Measurements from ENCODE around the gene DENND4A. TPM values are rescaled to one million over a fixed set of nuclear protein-coding genes. Genes with fewer than 3 reads are reported as not detected.
"Not testable (repeated sequence)": the region's sequence is repeated elsewhere in the genome, so short reads cannot be mapped to it uniquely, and the experiment has no call there.

The DENND4A gene
- total RNA-seq, 1 experiment from 2014 or later: 13.2 TPM

- CTCF ChIA-PET: no interaction called here
- H3K4me3 ChIP-seq (ENCODE audit: low read depth, low read length, poor library complexity, severe bottlenecking): no peak overlapping the region
- BruUV-seq (replicated peaks): no TSS peak
- POLR2A ChIA-PET (ENCODE audit: low non-redundant PET): no interaction called here
- no peaks in the 10 kb centered on the region for H3K27me3 ChIP-seq (replicated peaks; ENCODE audit: insufficient read depth, low read depth, low read length, poor library complexity)
- DNase-seq (ENCODE audit: low spot score): no peak
- no peaks in the 10 kb centered on the region for H3K36me3 ChIP-seq (ENCODE audit: insufficient read depth, low read length, poor library complexity, severe bottlenecking)
- intact Hi-C loops (cut with micrococcal nuclease; ENCODE audit: unreplicated experiment): no loop called here
- no peaks in the 10 kb centered on the region for H3K4me1 ChIP-seq (ENCODE audit: insufficient read depth, low read length, poor library complexity, severe bottlenecking)
- H3K9me3 ChIP-seq (ENCODE audit: low read depth, low read length, poor library complexity, severe bottlenecking): no peaks in the 10 kb centered on the region
- TF ChIP-seq, protein P1, sequence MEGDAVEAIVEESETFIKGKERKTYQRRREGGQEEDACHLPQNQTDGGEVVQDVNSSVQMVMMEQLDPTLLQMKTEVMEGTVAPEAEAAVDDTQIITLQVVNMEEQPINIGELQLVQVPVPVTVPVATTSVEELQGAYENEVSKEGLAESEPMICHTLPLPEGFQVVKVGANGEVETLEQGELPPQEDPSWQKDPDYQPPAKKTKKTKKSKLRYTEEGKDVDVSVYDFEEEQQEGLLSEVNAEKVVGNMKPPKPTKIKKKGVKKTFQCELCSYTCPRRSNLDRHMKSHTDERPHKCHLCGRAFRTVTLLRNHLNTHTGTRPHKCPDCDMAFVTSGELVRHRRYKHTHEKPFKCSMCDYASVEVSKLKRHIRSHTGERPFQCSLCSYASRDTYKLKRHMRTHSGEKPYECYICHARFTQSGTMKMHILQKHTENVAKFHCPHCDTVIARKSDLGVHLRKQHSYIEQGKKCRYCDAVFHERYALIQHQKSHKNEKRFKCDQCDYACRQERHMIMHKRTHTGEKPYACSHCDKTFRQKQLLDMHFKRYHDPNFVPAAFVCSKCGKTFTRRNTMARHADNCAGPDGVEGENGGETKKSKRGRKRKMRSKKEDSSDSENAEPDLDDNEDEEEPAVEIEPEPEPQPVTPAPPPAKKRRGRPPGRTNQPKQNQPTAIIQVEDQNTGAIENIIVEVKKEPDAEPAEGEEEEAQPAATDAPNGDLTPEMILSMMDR (conservative IDR thresholded peaks at IDR 0.05; ENCODE audit: low read depth, low read length): no peak
- no peak for TF ChIP-seq EZH2 (IDR thresholded peaks at IDR 0.05; ENCODE audit: borderline replicate concordance, low read depth, low read length, poor library complexity, severe bottlenecking)
- no peak overlapping the region for H3K27ac ChIP-seq (ENCODE audit: low read depth, low read length, poor library complexity, severe bottlenecking)
Observed at GRCh38 chr15:65818927-65819562, 27.0 kb upstream of the DENND4A start.

DNA sequence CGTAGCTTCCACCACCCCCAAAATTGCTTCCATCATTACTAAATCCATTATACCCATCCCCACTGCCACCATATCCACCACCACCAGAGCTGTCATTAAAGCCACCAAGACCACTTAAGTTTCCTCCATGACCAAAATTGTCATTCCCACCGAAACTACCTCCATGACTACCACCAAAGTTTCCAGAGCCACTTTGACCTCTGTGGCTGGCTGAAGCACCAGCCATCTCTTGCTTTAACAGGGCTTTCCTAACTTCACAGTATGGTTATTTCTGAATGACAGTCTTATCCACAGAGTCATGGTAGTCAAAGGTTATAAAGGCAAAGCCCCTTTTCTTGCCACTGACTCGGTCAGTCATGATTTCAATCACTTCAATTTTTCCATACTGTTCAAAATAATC is 24.3 kb upstream of the DENND4A start:
- TF ChIP-seq EZH2 (IDR thresholded peaks at IDR 0.05; ENCODE audit: borderline replicate concordance, low read depth, low read length, poor library complexity, severe bottlenecking): no peak
- TF ChIP-seq, protein P1 (conservative IDR thresholded peaks at IDR 0.05; ENCODE audit: low read depth, low read length): no peak
- Histone ChIP-seq H3K27me3 (replicated peaks; ENCODE audit: insufficient read depth, low read depth, low read length, poor library complexity) (no peaks in the 10 kb centered on the region), H3K4me1 (ENCODE audit: insufficient read depth, low read length, poor library complexity, severe bottlenecking) (no peaks in the 10 kb centered on the region), H3K27ac (ENCODE audit: low read depth, low read length, poor library complexity, severe bottlenecking) (no peak overlapping the region), H3K36me3 (ENCODE audit: insufficient read depth, low read length, poor library complexity, severe bottlenecking) (no peaks in the 10 kb centered on the region), H3K9me3 (ENCODE audit: low read depth, low read length, poor library complexity, severe bottlenecking) (no peaks in the 10 kb centered on the region), H3K4me3 (ENCODE audit: low read depth, low read length, poor library complexity, severe bottlenecking) (no peak overlapping the region)
- DNase-seq (ENCODE audit: low spot score): no peak
- no TSS peak for BruUV-seq (replicated peaks)
- ChIA-PET POLR2A (ENCODE audit: low non-redundant PET) (interaction anchor here (0.6 kb wide), 1 partner anchor 146 kb away, joined by 4 read pairs; no protein-coding TSS in a partner anchor), CTCF (interaction anchor here (0.7 kb wide), 1 partner anchor 8 kb away, joined by 7 read pairs; no protein-coding TSS in a partner anchor)
- intact Hi-C loops (cut with micrococcal nuclease; ENCODE audit: unreplicated experiment): no loop called here

GRCh38 chr15:65816008-65816407 is 23.9 kb upstream of the DENND4A start:
- H3K36me3 ChIP-seq (ENCODE audit: insufficient read depth, low read length, poor library complexity, severe bottlenecking); DNase-seq (ENCODE audit: low spot score); H3K4me1 ChIP-seq (ENCODE audit: insufficient read depth, low read length, poor library complexity, severe bottlenecking); intact Hi-C loops (cut with micrococcal nuclease; ENCODE audit: unreplicated experiment); H3K27me3 ChIP-seq (replicated peaks; ENCODE audit: insufficient read depth, low read depth, low read length, poor library complexity); H3K4me3 ChIP-seq (ENCODE audit: low read depth, low read length, poor library complexity, severe bottlenecking); H3K9me3 ChIP-seq (ENCODE audit: low read depth, low read length, poor library complexity, severe bottlenecking); BruUV-seq (replicated peaks); H3K27ac ChIP-seq (ENCODE audit: low read depth, low read length, poor library complexity, severe bottlenecking): not testable (repeated sequence)
- ChIA-PET POLR2A (ENCODE audit: low non-redundant PET) (interaction anchor here (0.6 kb wide), 1 partner anchor 146 kb away, joined by 4 read pairs; no protein-coding TSS in a partner anchor), CTCF (interaction anchor here (0.7 kb wide), 1 partner anchor 8 kb away, joined by 7 read pairs; no protein-coding TSS in a partner anchor)

DNA sequence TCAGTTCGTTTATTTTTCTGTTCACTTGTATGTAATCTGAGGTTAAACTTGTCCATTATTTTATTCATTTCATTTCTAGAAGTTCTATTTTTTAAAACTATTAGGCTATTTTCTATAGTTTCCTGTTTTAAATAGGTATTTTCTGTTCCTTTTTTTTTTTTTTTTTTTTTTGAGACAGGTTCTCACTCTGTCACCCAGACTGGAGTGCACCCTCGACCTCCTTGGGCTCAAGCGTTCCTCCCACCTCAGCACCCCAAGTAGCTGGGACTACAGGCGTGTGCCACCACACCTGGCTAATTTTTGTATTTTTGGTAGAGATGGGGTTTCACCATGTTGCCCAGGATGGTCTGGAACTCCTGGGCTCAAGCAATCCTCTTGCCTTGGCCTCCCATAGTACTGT is 22.2 kb upstream of the DENND4A start:
- H3K36me3 ChIP-seq (ENCODE audit: insufficient read depth, low read length, poor library complexity, severe bottlenecking); H3K9me3 ChIP-seq (ENCODE audit: low read depth, low read length, poor library complexity, severe bottlenecking); H3K27ac ChIP-seq (ENCODE audit: low read depth, low read length, poor library complexity, severe bottlenecking); H3K4me3 ChIP-seq (ENCODE audit: low read depth, low read length, poor library complexity, severe bottlenecking); DNase-seq (ENCODE audit: low spot score); POLR2A ChIA-PET (ENCODE audit: low non-redundant PET); intact Hi-C loops (cut with micrococcal nuclease; ENCODE audit: unreplicated experiment); H3K4me1 ChIP-seq (ENCODE audit: insufficient read depth, low read length, poor library complexity, severe bottlenecking); BruUV-seq (replicated peaks); H3K27me3 ChIP-seq (replicated peaks; ENCODE audit: insufficient read depth, low read depth, low read length, poor library complexity): not testable (repeated sequence)
- CTCF ChIA-PET: interaction anchor here (1.2 kb wide), 1 partner anchor 10 kb away, joined by 4 read pairs; no protein-coding TSS in a partner anchor

Data from A673 (cell line).